H9 (cell line): Measurements from ENCODE around the gene PCBP2. TPM values are rescaled to one million over a fixed set of nuclear protein-coding genes. Genes with fewer than 3 reads are reported as not detected.

Experiments
- DNase-seq: peaks from one replicate; pipeline ENCODE4 v3.0.0-alpha.2; 2017
- H2AFZ ChIP-seq: one replicate; pipeline ENCODE4 v1.6.1; 2013; ENCODE audit warnings: mild to moderate bottlenecking, low read length, control low read depth, moderate library complexity
- H2AK5ac ChIP-seq: 2 replicates; pipeline ENCODE4 v1.6.1; 2013; ENCODE audit warnings: low read length, control low read depth, mixed read lengths; ENCODE audit not compliant: insufficient read length
- H2BK120ac ChIP-seq: one replicate; pipeline ENCODE4 v1.6.1; 2013; ENCODE audit warnings: low read depth, mild to moderate bottlenecking, low read length, control low read depth, inconsistent platforms; ENCODE audit not compliant: poor library complexity, severe bottlenecking
- H2BK12ac ChIP-seq: 2 replicates; pipeline ENCODE4 v1.6.1; 2013; ENCODE audit warnings: low read length, control low read depth, mixed read lengths, low read depth; ENCODE audit not compliant: insufficient read length
- H2BK15ac ChIP-seq: 2 replicates; pipeline ENCODE4 v1.6.1; 2013; ENCODE audit warnings: low read depth, low read length, control low read depth
- H2BK20ac ChIP-seq: one replicate; pipeline ENCODE4 v1.6.1; 2013; ENCODE audit warnings: low read depth, mild to moderate bottlenecking, low read length, control low read depth, inconsistent platforms; ENCODE audit not compliant: poor library complexity, severe bottlenecking
- H2BK5ac ChIP-seq: 2 replicates; pipeline ENCODE4 v1.6.1; 2013; ENCODE audit warnings: low read length, control low read depth, mixed read lengths; ENCODE audit not compliant: insufficient read length
- H3K14ac ChIP-seq: 2 replicates; pipeline ENCODE4 v1.6.1; 2013; ENCODE audit warnings: low read length, control low read depth; ENCODE audit not compliant: insufficient read depth
- H3K18ac ChIP-seq: 2 replicates; pipeline ENCODE4 v1.6.1; 2013; ENCODE audit warnings: low read depth, mild to moderate bottlenecking, mixed read lengths, low read length, control low read depth; ENCODE audit not compliant: insufficient read length
- H3K23ac ChIP-seq: 2 replicates; pipeline ENCODE4 v1.6.1; 2013; ENCODE audit warnings: low read length, control low read depth, mixed read lengths, low read depth; ENCODE audit not compliant: insufficient read length
- H3K23me2 ChIP-seq: 2 replicates; pipeline ENCODE4 v1.6.1; 2013; ENCODE audit warnings: low read depth, mild to moderate bottlenecking, mixed read lengths, low read length, control low read depth; ENCODE audit not compliant: insufficient read length, poor library complexity, severe bottlenecking
- H3K27ac ChIP-seq: 2 replicates; pipeline ENCODE4 v1.5.1; 2013; ENCODE audit warnings: low read length, control low read depth, mixed read lengths, low read depth; ENCODE audit not compliant: insufficient read length
- H3K27me3 ChIP-seq: 2 replicates; pipeline ENCODE4 v1.6.1; 2013; ENCODE audit warnings: low read length, control low read depth, inconsistent platforms; ENCODE audit not compliant: insufficient read depth
- H3K4ac ChIP-seq: 2 replicates; pipeline ENCODE4 v1.6.1; 2013; ENCODE audit warnings: low read depth, mild to moderate bottlenecking, control low read depth, inconsistent platforms, low read length, moderate library complexity
- H3K4me1 ChIP-seq: 2 replicates; pipeline ENCODE4 v1.6.1; 2013; ENCODE audit warnings: low read length, control low read depth, inconsistent platforms; ENCODE audit not compliant: insufficient read depth
- H3K4me2 ChIP-seq: 2 replicates; pipeline ENCODE4 v1.6.1; 2013; ENCODE audit warnings: low read length, control low read depth, mixed read lengths; ENCODE audit not compliant: insufficient read length, insufficient read depth
- H3K56ac ChIP-seq: 2 replicates; pipeline ENCODE4 v1.6.1; 2013; ENCODE audit warnings: low read depth, mild to moderate bottlenecking, mixed read lengths, low read length, control low read depth; ENCODE audit not compliant: insufficient read length
- H3K79me1 ChIP-seq: 2 replicates; pipeline ENCODE4 v1.6.1; 2013; ENCODE audit warnings: low read depth, mild to moderate bottlenecking, moderate library complexity, low read length, control low read depth, inconsistent platforms; ENCODE audit not compliant: insufficient read depth, poor library complexity, severe bottlenecking
- H3K79me2 ChIP-seq: 2 replicates; pipeline ENCODE4 v1.6.1; 2013; ENCODE audit warnings: low read length, control low read depth, inconsistent platforms; ENCODE audit not compliant: insufficient read depth
- H3K9ac ChIP-seq: 2 replicates; pipeline ENCODE4 v1.6.1; 2013; ENCODE audit warnings: low read length, control low read depth, mixed read lengths; ENCODE audit not compliant: insufficient read length; ENCODE audit errors: extremely low read depth
- H3K9me3 ChIP-seq: one replicate; pipeline ENCODE4 v1.6.1; 2013; ENCODE audit warnings: low read depth, low read length, inconsistent platforms; ENCODE audit not compliant: control insufficient read depth
- H3T11ph ChIP-seq: one replicate; pipeline ENCODE4 v1.6.1; 2013; ENCODE audit warnings: mild to moderate bottlenecking, low read length, control low read depth, inconsistent platforms
- H4K20me1 ChIP-seq: one replicate; pipeline ENCODE4 v1.6.1; 2013; ENCODE audit not compliant: control insufficient read depth, insufficient read length, insufficient read depth
- H4K5ac ChIP-seq: 2 replicates; pipeline ENCODE4 v1.6.1; 2013; ENCODE audit warnings: low read depth, mild to moderate bottlenecking, mixed read lengths, low read length, control low read depth; ENCODE audit not compliant: insufficient read length
- H4K8ac ChIP-seq: replicated peaks from 2 replicates; pipeline ENCODE4 v1.6.1; 2013; ENCODE audit warnings: low read length, control low read depth, mixed read lengths, low read depth; ENCODE audit not compliant: insufficient read length
- H4K91ac ChIP-seq: 2 replicates; pipeline ENCODE4 v1.6.1; 2013; ENCODE audit warnings: low read depth, mild to moderate bottlenecking, moderate library complexity, mixed read lengths, low read length, control low read depth; ENCODE audit not compliant: insufficient read length
- H3K27ac Mint-ChIP-seq, 3 experiments: 2 replicates in 2 of 3; 3 replicates in 1 of 3; pipeline ENCODE4 v1.8.0; 2020 to 2021; ENCODE audit warnings: mixed read lengths in 3 of 3, mild to moderate bottlenecking in 1 of 3, moderate library complexity in 1 of 3
- H3K27me3 Mint-ChIP-seq: 2 replicates; pipeline ENCODE4 v1.8.0; 2021; ENCODE audit warnings: low read depth, mild to moderate bottlenecking, moderate library complexity, mixed read lengths
- H3K36me3 Mint-ChIP-seq, 3 experiments: 2 replicates in 2 of 3; 3 replicates in 1 of 3; pipeline ENCODE4 v1.8.0; 2020 to 2021; ENCODE audit warnings: low read depth in 3 of 3, mixed read lengths in 3 of 3; ENCODE audit not compliant: insufficient read depth in 1 of 3
- H3K4me1 Mint-ChIP-seq, 2 experiments: 2 replicates each; pipeline ENCODE4 v1.8.0; 2020; ENCODE audit warnings: mixed read lengths in 2 of 2
- H3K4me3 Mint-ChIP-seq, 2 experiments: 2 replicates in 1 of 2; 3 replicates in 1 of 2; pipeline ENCODE4 v1.8.0; 2020 to 2021; ENCODE audit warnings: mild to moderate bottlenecking in 2 of 2, mixed read lengths in 2 of 2, moderate library complexity in 1 of 2
- H3K9me3 Mint-ChIP-seq, 2 experiments: 2 replicates in 1 of 2; 3 replicates in 1 of 2; pipeline ENCODE4 v1.8.0; 2020; ENCODE audit warnings: mild to moderate bottlenecking in 2 of 2, mixed read lengths in 2 of 2, moderate library complexity in 1 of 2
- CTCF ChIP-seq: fragments of 200-600 bp; sonication (generic); conservative IDR thresholded peaks from 3 replicates; pipeline ENCODE4 v1.8.0; 2021; ENCODE audit warnings: antibody characterized with exemption, mild to moderate bottlenecking
- WGBS: extraction: QIAGEN DNeasy Blood & Tissue Kit; methylation state at CpG from one replicate; pipeline ENCODE4 v1.1.7; 2013; ENCODE audit warnings: missing lambda C conversion rate, low lambda C conversion rate, mixed read lengths; ENCODE audit not compliant: insufficient read length; ENCODE audit errors: extremely low coverage; 5-methylcytosine and 5-hydroxymethylcytosine counted together
- total RNA-seq: library from RNA; stranded (reverse); gene quantifications from 2 replicates; pipeline ENCODE4 v1.2.1, GENCODE V29; 2021

PCBP2 gene
- total RNA-seq, 1 experiment from 2014 or later = 1,207 TPM

- DNase-seq = peak; percentile 94
- H4K91ac ChIP-seq = no peak overlapping the region
- H3K27ac ChIP-seq = no peak overlapping the region
- TF ChIP-seq CTCF = peak; percentile 96
- no peaks in the 10 kb centered on the region for H3K9me3 ChIP-seq
- Mint-ChIP-seq H3K9me3 (no peaks in the 10 kb centered on the region), H3K4me3 (no peak overlapping the region), H3K27me3 (no peaks in the 10 kb centered on the region), H3K4me1 (peaks cover 5 to 11% of the 10 kb centered on the region in 2 experiments; a peak in 3 of 4 replicates), H3K36me3 (peaks cover 19 to 31% (median 29%) of the 10 kb centered on the region in 3 experiments), H3K27ac (no peak overlapping the region; a peak in 1 of 7 replicates)
- H3K4me2 ChIP-seq = no peak overlapping the region
- H3K56ac ChIP-seq = no peak overlapping the region
- no peak overlapping the region for H3K9ac ChIP-seq
- no peak overlapping the region for H2AFZ ChIP-seq
- H4K20me1 ChIP-seq = no peaks in the 10 kb centered on the region
- no peak overlapping the region for H2BK120ac ChIP-seq
- no peak overlapping the region for H2BK12ac ChIP-seq
- no peak overlapping the region for H3T11ph ChIP-seq
- no peak overlapping the region for H2AK5ac ChIP-seq
- no peak overlapping the region for H4K5ac ChIP-seq
- no peaks in the 10 kb centered on the region for H3K27me3 ChIP-seq
- H3K14ac ChIP-seq = no peak overlapping the region
- H4K8ac ChIP-seq = no peak overlapping the region
- no peaks in the 10 kb centered on the region for H3K79me2 ChIP-seq
- H3K23ac ChIP-seq = no peak overlapping the region
- no peak overlapping the region for H2BK15ac ChIP-seq
- no peaks in the 10 kb centered on the region for H3K23me2 ChIP-seq
- H3K79me1 ChIP-seq = no peaks in the 10 kb centered on the region
- no peak overlapping the region for H3K4ac ChIP-seq
- no peak overlapping the region for H2BK20ac ChIP-seq
- WGBS = no CpG with 5 or more reads among the region's 7 CpGs
- no peaks in the 10 kb centered on the region for H3K4me1 ChIP-seq
- H2BK5ac ChIP-seq = no peak overlapping the region
- no peak overlapping the region for H3K18ac ChIP-seq
These were observed 56.8 kb downstream of the PCBP2 start for GRCh38 chr12:53508534-53509170.
